Keratinocyte (primary cell): ENCODE results near the gene BABAM2.
"Not testable (repeated sequence)": the region's sequence is repeated elsewhere in the genome, so short reads cannot be mapped to it uniquely, and the experiment has no call there.

Source experiments
- CTCF ChIP-seq, 3 experiments: IDR thresholded peaks in 1 of 3; conservative IDR thresholded peaks in 1 of 3; optimal IDR thresholded peaks in 1 of 3; 2 replicates in 2 of 3; 3 replicates in 1 of 3; pipeline versions ENCODE3 to v1.5.1; 2011; ENCODE audit warnings: low read length in 3 of 3, mild to moderate bottlenecking in 3 of 3, moderate library complexity in 2 of 3, control low read depth in 1 of 3, inconsistent platforms in 1 of 3; ENCODE audit not compliant: insufficient read depth in 2 of 3; ENCODE audit errors: extremely low read depth in 1 of 3
- EZH2 ChIP-seq: IDR thresholded peaks from one replicate; pipeline ENCODE4 v1.6.1; 2012; ENCODE audit warnings: inconsistent platforms, mild to moderate bottlenecking, low read length, moderate library complexity

- TF ChIP-seq EZH2; CTCF (optimal IDR thresholded peaks at IDR 0.05 in 1 of 3, IDR thresholded peaks at IDR 0.05 in 1 of 3, conservative IDR thresholded peaks at IDR 0.05 in 1 of 3; ENCODE audit: extremely low read depth in 1 of 3, insufficient read depth in 2 of 3, low read length in 3 of 3): not testable (repeated sequence)
These were observed 26.6 kb upstream of the BABAM2 start for GRCh38 chr2:27863955-27864354.
